K562 (cell line): Measurements from ENCODE around the gene ZBTB43. TPM values are rescaled to one million over a fixed set of nuclear protein-coding genes. Genes with fewer than 3 reads are reported as not detected.

Experiments
- C11orf30 ChIP-seq: fragments of 450-650 bp; IDR thresholded peaks from 2 replicates; pipeline ENCODE4 v1.6.1; 2016; ENCODE audit warnings: low read depth, mild to moderate bottlenecking
- ELF4 ChIP-seq: fragments of 450-650 bp; formaldehyde crosslinking; IDR thresholded peaks from 2 replicates; pipeline ENCODE4 v1.4.0; 2022; ENCODE audit warnings: missing genetic modification characterization
- ETV5 ChIP-seq: sonication (generic); formaldehyde crosslinking; IDR thresholded peaks from 2 replicates; pipeline ENCODE4 v1.4.0; 2020; ENCODE audit warnings: low read depth, mild to moderate bottlenecking, missing genetic modification reagents
- GATAD2B ChIP-seq: fragments of 450-650 bp; IDR thresholded peaks from 2 replicates; pipeline ENCODE4 v1.6.1; 2017; ENCODE audit warnings: mild to moderate bottlenecking, borderline replicate concordance
- HDAC1 ChIP-seq, 2 experiments: fragments of 450-650 bp; IDR thresholded peaks; 2 replicates each; pipeline ENCODE4 v1.6.1; 2016 to 2017; ENCODE audit warnings: inconsistent platforms in 1 of 2, mild to moderate bottlenecking in 1 of 2, moderate library complexity in 1 of 2
- KDM5B ChIP-seq: fragments of 200-600 bp; sonication (generic); IDR thresholded peaks from 2 replicates; pipeline ENCODE4 v1.6.1; 2012; ENCODE audit warnings: low read depth, mild to moderate bottlenecking, moderate library complexity, low read length, control low read depth, inconsistent platforms; ENCODE audit not compliant: insufficient replicate concordance
- KLF16 ChIP-seq: IDR thresholded peaks from 2 replicates; pipeline ENCODE4 v1.6.1; 2016; ENCODE audit warnings: antibody characterized with exemption
- NONO ChIP-seq, 2 experiments: fragments of 200-400 bp in 1 of 2; fragments of 450-650 bp in 1 of 2; formaldehyde crosslinking in 1 of 2; IDR thresholded peaks; 2 replicates each; pipeline ENCODE4 v1.6.1; 2017; ENCODE audit warnings: low read depth in 2 of 2, mild to moderate bottlenecking in 2 of 2, moderate library complexity in 2 of 2, low read length in 1 of 2
- PHF20 ChIP-seq: fragments of 450-650 bp; IDR thresholded peaks from 2 replicates; pipeline ENCODE4 v1.6.1; 2018; ENCODE audit not compliant: partially characterized antibody
- PHF8 ChIP-seq: fragments of 200-600 bp; sonication (generic); IDR thresholded peaks from 2 replicates; pipeline ENCODE4 v1.6.1; 2012; ENCODE audit warnings: mixed run types, mild to moderate bottlenecking, inconsistent platforms, low read length, moderate library complexity, borderline replicate concordance
- PYGO2 ChIP-seq: fragments of 450-650 bp; IDR thresholded peaks from 2 replicates; pipeline ENCODE4 v1.6.1; 2016; ENCODE audit warnings: mild to moderate bottlenecking, missing genetic modification characterization, moderate library complexity, missing compliant biosample characterization
- RREB1 ChIP-seq: fragments of 250-450 bp; sonication (Bioruptor Pico); IDR thresholded peaks from 2 replicates; pipeline ENCODE4 v1.4.0; 2020
- SETDB1 ChIP-seq: IDR thresholded peaks from one replicate; pipeline ENCODE4 v1.6.1; 2012; ENCODE audit warnings: low read length, control low read depth, inconsistent platforms
- SOX6 ChIP-seq: fragments of 450-650 bp; IDR thresholded peaks from 2 replicates; pipeline ENCODE4 v1.6.1; 2014; ENCODE audit warnings: mild to moderate bottlenecking
- ZNF766 ChIP-seq: fragments of 200-800 bp; sonication (Bioruptor generic); conservative IDR thresholded peaks from 2 replicates; pipeline ENCODE4 v1.6.1; 2016; ENCODE audit warnings: missing genetic modification characterization, missing compliant biosample characterization
- polyA plus RNA-seq, 8 experiments: library from polyadenylated mRNA; depleted of rRNA in 4 of 8; stranded (reverse) in 5 of 8; unstranded in 3 of 8; fragments of >200 nt; fragmentation: Nextera tagmentation in 2 of 8; fragmentation: Illumina TruSeq in 1 of 8; extraction: Ambion mirVana in 2 of 8; extraction: Trizol in 1 of 8; gene quantifications; 2 replicates each; pipeline versions ENCODE4 v1.2.1 to v1.2.3, GENCODE V29; 2011 to 2014; ENCODE audit warnings: inconsistent platforms in 1 of 8, missing spikeins in 1 of 8
- total RNA-seq, 7 experiments: library from RNA; depleted of rRNA in 6 of 7; stranded (reverse); fragments of >200 nt in 6 of 7; fragmentation: Illumina TruSeq in 2 of 7; extraction: Trizol in 2 of 7; gene quantifications; 2 replicates each; pipeline versions ENCODE4 v1.2.1 to v1.2.3, GENCODE V29; 2011 to 2021; ENCODE audit warnings: low replicate concordance in 1 of 7
- TF ChIP-seq, protein P1 (sequence below): sonication (generic); IDR thresholded peaks from 2 replicates; pipeline ENCODE4 v1.6.1; 2016
- TF ChIP-seq, protein P2 (sequence below): sonication (generic); formaldehyde crosslinking; IDR thresholded peaks from 2 replicates; pipeline ENCODE4 v1.8.1; 2023; ENCODE audit warnings: mild to moderate bottlenecking, missing genetic modification reagents

The ZBTB43 gene
- total and polyA plus RNA-seq, 9 of the 15 experiments (the other 6 are each of a cell fraction or from before 2014, with no cell fraction given) = 3.9 to 17.2 (median 9.1) TPM

GRCh38 chr9:126860077-126860756 is 55.4 kb downstream of the ZBTB43 start, which contains the start of gene ZBTB34 (continued):
- TF ChIP-seq RREB1 = 0 out of 2 replicates have a peak, but pooled peaks have one; percentile 48
- TF ChIP-seq, protein P1, sequence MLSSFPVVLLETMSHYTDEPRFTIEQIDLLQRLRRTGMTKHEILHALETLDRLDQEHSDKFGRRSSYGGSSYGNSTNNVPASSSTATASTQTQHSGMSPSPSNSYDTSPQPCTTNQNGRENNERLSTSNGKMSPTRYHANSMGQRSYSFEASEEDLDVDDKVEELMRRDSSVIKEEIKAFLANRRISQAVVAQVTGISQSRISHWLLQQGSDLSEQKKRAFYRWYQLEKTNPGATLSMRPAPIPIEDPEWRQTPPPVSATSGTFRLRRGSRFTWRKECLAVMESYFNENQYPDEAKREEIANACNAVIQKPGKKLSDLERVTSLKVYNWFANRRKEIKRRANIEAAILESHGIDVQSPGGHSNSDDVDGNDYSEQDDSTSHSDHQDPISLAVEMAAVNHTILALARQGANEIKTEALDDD = no peak
- peak; percentile 71 for TF ChIP-seq GATAD2B
- peak; percentile 62 to 64; a peak in 2 of 4 replicates for TF ChIP-seq NONO (IDR thresholded peaks at IDR 0.05; ENCODE audit: low read depth in 2 of 2, low read length in 1 of 2)
- 0 out of 2 replicates have a peak, but pooled peaks have one; percentile 26 for TF ChIP-seq ETV5 (CRISPR knock-in tag)
- TF ChIP-seq C11orf30 = peak; percentile 17; the same call in 1 of the 2 replicates
- TF ChIP-seq PHF8 = peak; percentile 79; the same call in 1 of the 2 replicates
- no peak for TF ChIP-seq SOX6
- TF ChIP-seq HDAC1 (IDR thresholded peaks at IDR 0.05) = peak in 1 of 2 experiments; percentile 79; a peak in 2 of 4 replicates
- no peak for TF ChIP-seq PYGO2 (tag)
- TF ChIP-seq, protein P2, sequence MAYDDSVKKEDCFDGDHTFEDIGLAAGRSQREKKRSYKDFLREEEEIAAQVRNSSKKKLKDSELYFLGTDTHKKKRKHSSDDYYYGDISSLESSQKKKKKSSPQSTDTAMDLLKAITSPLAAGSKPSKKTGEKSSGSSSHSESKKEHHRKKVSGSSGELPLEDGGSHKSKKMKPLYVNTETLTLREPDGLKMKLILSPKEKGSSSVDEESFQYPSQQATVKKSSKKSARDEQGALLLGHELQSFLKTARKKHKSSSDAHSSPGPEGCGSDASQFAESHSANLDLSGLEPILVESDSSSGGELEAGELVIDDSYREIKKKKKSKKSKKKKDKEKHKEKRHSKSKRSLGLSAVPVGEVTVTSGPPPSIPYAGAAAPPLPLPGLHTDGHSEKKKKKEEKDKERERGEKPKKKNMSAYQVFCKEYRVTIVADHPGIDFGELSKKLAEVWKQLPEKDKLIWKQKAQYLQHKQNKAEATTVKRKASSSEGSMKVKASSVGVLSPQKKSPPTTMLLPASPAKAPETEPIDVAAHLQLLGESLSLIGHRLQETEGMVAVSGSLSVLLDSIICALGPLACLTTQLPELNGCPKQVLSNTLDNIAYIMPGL (CRISPR knock-in tag) = peak; percentile 86
- peak; percentile 53; the same call in 1 of the 2 replicates for TF ChIP-seq KLF16
- peak; percentile 74 for TF ChIP-seq KDM5B
- TF ChIP-seq ZNF766 (CRISPR knock-in tag) = no peak
- no peak for TF ChIP-seq SETDB1
- TF ChIP-seq ELF4 = peak; percentile 59; the same call in 1 of the 2 replicates
- peak; percentile 76 for TF ChIP-seq PHF20
